SK-N-SH treated with all-trans-retinoic acid at 6 μM for 48 hours (cell line): ENCODE results near the gene PLAGL2.

Experiments
- ATAC-seq: fragments of 200-7000 bp; cut with Tn5 transposase; 3 replicates; pipeline ENCODE4 v1.9.1; 2020; ENCODE audit warnings: mild to moderate bottlenecking, moderate library complexity
- ARNTL ChIP-seq: fragments of 450-650 bp; formaldehyde crosslinking; IDR thresholded peaks from 2 replicates; pipeline ENCODE4 v1.5.0; 2020; ENCODE audit warnings: low read depth, mild to moderate bottlenecking, moderate library complexity, borderline replicate concordance
- BACH2 ChIP-seq: fragments of 250-450 bp; sonication (Bioruptor Pico); IDR thresholded peaks from 2 replicates; pipeline ENCODE4 v1.9.0; 2021; ENCODE audit warnings: mild to moderate bottlenecking, borderline replicate concordance
- CSDC2 ChIP-seq: fragments of 250-450 bp; sonication (Bioruptor Pico); IDR thresholded peaks from 2 replicates; pipeline ENCODE4 v1.5.0; 2020; ENCODE audit warnings: mild to moderate bottlenecking, moderate library complexity
- ESRRG ChIP-seq: fragments of 250-450 bp; sonication (Bioruptor Pico); IDR thresholded peaks from 2 replicates; pipeline ENCODE4 v1.6.1; 2021; ENCODE audit warnings: mild to moderate bottlenecking
- GLIS3 ChIP-seq: fragments of 250-450 bp; sonication (Bioruptor Pico); IDR thresholded peaks from 2 replicates; pipeline ENCODE4 v1.5.0; 2020; ENCODE audit warnings: mild to moderate bottlenecking, moderate library complexity
- ISL1 ChIP-seq: fragments of 250-450 bp; sonication (Bioruptor Pico); IDR thresholded peaks from 2 replicates; pipeline ENCODE4 v2.1.2; 2022; ENCODE audit warnings: mild to moderate bottlenecking, moderate library complexity
- OSR1 ChIP-seq: fragments of 250-450 bp; sonication (Bioruptor Pico); IDR thresholded peaks from 2 replicates; pipeline ENCODE4 v1.8.0; 2022; ENCODE audit warnings: moderate library complexity, mild to moderate bottlenecking, inconsistent platforms
- PATZ1 ChIP-seq: fragments of 250-450 bp; sonication (Bioruptor Pico); IDR thresholded peaks from 2 replicates; pipeline ENCODE4 v1.8.0; 2020; ENCODE audit warnings: mild to moderate bottlenecking, moderate library complexity, borderline replicate concordance
- PPARA ChIP-seq: fragments of 250-450 bp; sonication (Bioruptor Pico); IDR thresholded peaks from 2 replicates; pipeline ENCODE4 v1.5.0; 2020; ENCODE audit warnings: mild to moderate bottlenecking, borderline replicate concordance
- RARB ChIP-seq: fragments of 250-450 bp; sonication (Bioruptor Pico); IDR thresholded peaks from 2 replicates; pipeline ENCODE4 v1.8.0; 2021; ENCODE audit warnings: mild to moderate bottlenecking, moderate library complexity
- SNAI2 ChIP-seq: fragments of 250-450 bp; sonication (Bioruptor Pico); IDR thresholded peaks from 2 replicates; pipeline ENCODE4 v1.5.0; 2020; ENCODE audit warnings: mild to moderate bottlenecking, moderate library complexity
- TCF4 ChIP-seq: fragments of 250-450 bp; sonication (Bioruptor Pico); IDR thresholded peaks from 2 replicates; pipeline ENCODE4 v1.8.0; 2021; ENCODE audit warnings: mild to moderate bottlenecking, moderate library complexity, borderline replicate concordance
- TOX ChIP-seq: fragments of 250-450 bp; sonication (Bioruptor Pico); IDR thresholded peaks from 2 replicates; pipeline ENCODE4 v1.8.0; 2021; ENCODE audit warnings: mild to moderate bottlenecking, moderate library complexity, borderline replicate concordance
- TSHZ2 ChIP-seq: fragments of 250-450 bp; sonication (Bioruptor Pico); IDR thresholded peaks from 2 replicates; pipeline ENCODE4 v1.5.0; 2020; ENCODE audit warnings: mild to moderate bottlenecking, moderate library complexity
- ZC3H10 ChIP-seq: fragments of 250-450 bp; sonication (Bioruptor Pico); IDR thresholded peaks from 2 replicates; pipeline ENCODE4 v1.5.1; 2021; ENCODE audit warnings: mild to moderate bottlenecking, moderate library complexity
- ZFP3 ChIP-seq: fragments of 250-450 bp; sonication (Bioruptor Pico); IDR thresholded peaks from 2 replicates; pipeline ENCODE4 v1.5.0; 2020; ENCODE audit warnings: mild to moderate bottlenecking, moderate library complexity
- ZFP30 ChIP-seq: fragments of 450-650 bp; formaldehyde crosslinking; IDR thresholded peaks from 2 replicates; pipeline ENCODE4 v1.5.0; 2022; ENCODE audit warnings: mild to moderate bottlenecking, moderate library complexity
- ZNF565 ChIP-seq: fragments of 450-650 bp; formaldehyde crosslinking; conservative IDR thresholded peaks from 2 replicates; pipeline ENCODE4 v1.5.0; 2020; ENCODE audit warnings: low read depth, mild to moderate bottlenecking, moderate library complexity
- ZNF70 ChIP-seq: fragments of 450-650 bp; formaldehyde crosslinking; IDR thresholded peaks from 2 replicates; pipeline ENCODE4 v1.5.0; 2020; ENCODE audit warnings: mild to moderate bottlenecking, moderate library complexity
- ZNF8 ChIP-seq: fragments of 450-650 bp; formaldehyde crosslinking; IDR thresholded peaks from 2 replicates; pipeline ENCODE4 v1.5.0; 2020; ENCODE audit warnings: mild to moderate bottlenecking, moderate library complexity
- TF ChIP-seq, protein P1 (sequence below): fragments of 250-450 bp; sonication (Bioruptor Pico); IDR thresholded peaks from 2 replicates; pipeline ENCODE4 v1.8.0; 2021; ENCODE audit warnings: low read depth, mild to moderate bottlenecking, moderate library complexity, borderline replicate concordance
- TF ChIP-seq, protein P2 (sequence below): fragments of 250-450 bp; sonication (Bioruptor Pico); IDR thresholded peaks from 2 replicates; pipeline ENCODE4 v1.5.1; 2020; ENCODE audit warnings: low read depth, mild to moderate bottlenecking, moderate library complexity

PLAGL2 gene

GRCh38 chr20:32251470-32251869, 43.9 kb upstream of the PLAGL2 start:
- TF ChIP-seq ZNF565: no peak
- no peak for TF ChIP-seq ZNF70 (CRISPR knock-in tag)
- TF ChIP-seq ZC3H10 (CRISPR knock-in tag): no peak
- no peak for TF ChIP-seq GLIS3 (CRISPR knock-in tag)
- no peak for TF ChIP-seq PATZ1
- TF ChIP-seq ZFP3 (CRISPR knock-in tag): no peak
- TF ChIP-seq ISL1 (CRISPR knock-in tag): no peak
- no peak for TF ChIP-seq PPARA (CRISPR knock-in tag)
- no peak for TF ChIP-seq TSHZ2
- TF ChIP-seq ZNF8 (CRISPR knock-in tag): no peak
- TF ChIP-seq, protein P1, sequence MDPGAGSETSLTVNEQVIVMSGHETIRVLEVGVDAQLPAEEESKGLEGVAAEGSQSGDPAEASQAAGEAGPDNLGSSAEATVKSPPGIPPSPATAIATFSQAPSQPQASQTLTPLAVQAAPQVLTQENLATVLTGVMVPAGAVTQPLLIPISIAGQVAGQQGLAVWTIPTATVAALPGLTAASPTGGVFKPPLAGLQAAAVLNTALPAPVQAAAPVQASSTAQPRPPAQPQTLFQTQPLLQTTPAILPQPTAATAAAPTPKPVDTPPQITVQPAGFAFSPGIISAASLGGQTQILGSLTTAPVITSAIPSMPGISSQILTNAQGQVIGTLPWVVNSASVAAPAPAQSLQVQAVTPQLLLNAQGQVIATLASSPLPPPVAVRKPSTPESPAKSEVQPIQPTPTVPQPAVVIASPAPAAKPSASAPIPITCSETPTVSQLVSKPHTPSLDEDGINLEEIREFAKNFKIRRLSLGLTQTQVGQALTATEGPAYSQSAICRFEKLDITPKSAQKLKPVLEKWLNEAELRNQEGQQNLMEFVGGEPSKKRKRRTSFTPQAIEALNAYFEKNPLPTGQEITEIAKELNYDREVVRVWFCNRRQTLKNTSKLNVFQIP: no peak
- no peak for TF ChIP-seq ESRRG (CRISPR knock-in tag)
- TF ChIP-seq CSDC2 (CRISPR knock-in tag): no peak
- no peak for TF ChIP-seq OSR1 (CRISPR knock-in tag)
- no peak for TF ChIP-seq BACH2
- no peak for TF ChIP-seq SNAI2
- no peak for TF ChIP-seq ZFP30 (CRISPR knock-in tag)
- no peak for TF ChIP-seq TCF4
- TF ChIP-seq, protein P2, sequence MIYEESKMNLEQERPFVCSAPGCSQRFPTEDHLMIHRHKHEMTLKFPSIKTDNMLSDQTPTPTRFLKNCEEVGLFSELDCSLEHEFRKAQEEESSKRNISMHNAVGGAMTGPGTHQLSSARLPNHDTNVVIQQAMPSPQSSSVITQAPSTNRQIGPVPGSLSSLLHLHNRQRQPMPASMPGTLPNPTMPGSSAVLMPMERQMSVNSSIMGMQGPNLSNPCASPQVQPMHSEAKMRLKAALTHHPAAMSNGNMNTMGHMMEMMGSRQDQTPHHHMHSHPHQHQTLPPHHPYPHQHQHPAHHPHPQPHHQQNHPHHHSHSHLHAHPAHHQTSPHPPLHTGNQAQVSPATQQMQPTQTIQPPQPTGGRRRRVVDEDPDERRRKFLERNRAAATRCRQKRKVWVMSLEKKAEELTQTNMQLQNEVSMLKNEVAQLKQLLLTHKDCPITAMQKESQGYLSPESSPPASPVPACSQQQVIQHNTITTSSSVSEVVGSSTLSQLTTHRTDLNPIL (CRISPR knock-in tag): no peak
- TF ChIP-seq RARB (CRISPR knock-in tag): no peak
- TF ChIP-seq, all 23 proteins: peak for 0
- no peak for ATAC-seq

DNA sequence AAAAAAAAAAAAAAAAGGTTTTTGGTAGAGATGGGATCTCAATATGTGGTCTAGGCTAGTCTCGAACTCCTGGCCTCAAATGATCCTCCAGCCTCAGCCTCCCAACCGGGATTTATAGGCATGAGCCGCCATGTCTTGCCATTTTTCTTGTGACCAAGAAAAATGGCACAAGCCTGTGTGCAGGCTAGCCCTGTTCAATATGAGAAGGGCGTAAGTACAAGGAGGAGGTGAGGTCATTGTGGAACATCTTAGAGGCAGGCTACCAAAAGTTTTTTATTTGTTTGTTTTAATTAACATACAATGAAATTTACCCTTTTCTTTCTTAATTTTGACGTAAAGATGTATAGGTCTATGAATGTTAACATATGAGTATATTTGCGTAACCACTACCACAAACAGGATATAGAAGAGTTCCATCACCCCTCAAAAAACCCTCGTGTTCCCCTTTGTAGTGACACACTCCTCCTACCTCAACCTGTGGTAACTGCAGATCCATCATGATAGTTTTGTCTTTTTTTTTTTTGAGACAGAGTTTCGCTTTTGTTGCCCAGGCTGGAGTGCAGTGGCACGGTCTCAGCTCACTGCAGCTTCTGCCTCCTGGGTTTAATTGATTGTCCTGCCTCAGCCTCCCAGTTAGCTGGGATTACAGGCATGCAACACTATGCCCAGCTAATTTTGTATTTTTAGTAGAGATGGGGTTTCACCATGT, 41.6 kb upstream of the PLAGL2 start:
- no peak for TF ChIP-seq ARNTL (CRISPR knock-in tag)
- TF ChIP-seq TOX (CRISPR knock-in tag): no peak
- no peak for TF ChIP-seq ZNF8 (CRISPR knock-in tag)
- TF ChIP-seq ZFP3 (CRISPR knock-in tag): no peak
- TF ChIP-seq ISL1 (CRISPR knock-in tag): no peak
- no peak for TF ChIP-seq TCF4
- no peak for TF ChIP-seq ZFP30 (CRISPR knock-in tag)
- no peak for TF ChIP-seq TSHZ2
- no peak for TF ChIP-seq ESRRG (CRISPR knock-in tag)
- TF ChIP-seq ZC3H10 (CRISPR knock-in tag): no peak
- no peak for TF ChIP-seq CSDC2 (CRISPR knock-in tag)
- no peak for ATAC-seq
